T1000 (cell line): ENCODE measurements around the gene TAS2R41.

Experiments used
- DNase-seq: peaks from one replicate; lab custom pipeline; 2025; ENCODE audit warnings: mixed read lengths; lab: John Stamatoyannopoulos, UW

TAS2R41 gene, protein sequence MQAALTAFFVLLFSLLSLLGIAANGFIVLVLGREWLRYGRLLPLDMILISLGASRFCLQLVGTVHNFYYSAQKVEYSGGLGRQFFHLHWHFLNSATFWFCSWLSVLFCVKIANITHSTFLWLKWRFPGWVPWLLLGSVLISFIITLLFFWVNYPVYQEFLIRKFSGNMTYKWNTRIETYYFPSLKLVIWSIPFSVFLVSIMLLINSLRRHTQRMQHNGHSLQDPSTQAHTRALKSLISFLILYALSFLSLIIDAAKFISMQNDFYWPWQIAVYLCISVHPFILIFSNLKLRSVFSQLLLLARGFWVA

DNA sequence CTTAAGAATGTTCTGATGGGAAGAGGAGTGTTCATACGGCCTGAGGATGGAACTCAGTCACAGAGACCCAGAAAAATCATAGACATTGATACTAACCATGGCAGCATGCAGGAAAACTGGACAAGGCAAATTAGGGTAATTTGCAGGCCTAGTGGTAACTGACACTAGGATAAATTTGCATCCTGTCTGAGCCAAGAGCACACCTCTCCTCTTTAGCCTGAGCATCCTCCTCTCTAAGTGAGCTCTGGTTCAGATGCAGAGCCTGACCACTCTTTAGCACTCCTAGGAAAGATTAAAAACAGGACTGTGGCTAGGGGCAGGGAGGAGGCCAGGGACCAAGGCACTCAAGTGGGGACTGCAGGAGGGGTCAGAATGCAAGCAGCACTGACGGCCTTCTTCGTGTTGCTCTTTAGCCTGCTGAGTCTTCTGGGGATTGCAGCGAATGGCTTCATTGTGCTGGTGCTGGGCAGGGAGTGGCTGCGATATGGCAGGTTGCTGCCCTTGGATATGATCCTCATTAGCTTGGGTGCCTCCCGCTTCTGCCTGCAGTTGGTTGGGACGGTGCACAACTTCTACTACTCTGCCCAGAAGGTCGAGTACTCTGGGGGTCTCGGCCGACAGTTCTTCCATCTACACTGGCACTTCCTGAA, at the start of gene TAS2R41:
Gene TAS2R41 (plus strand): TSS at position 373 of the 650 bp plus-strand sequence. CDS start 0 bp downstream, at position 373.
- no peak for DNase-seq

GRCh38 chr7:143429770-143430698, 47.6 kb upstream of the TAS2R41 start:
- no peak for DNase-seq

DNA sequence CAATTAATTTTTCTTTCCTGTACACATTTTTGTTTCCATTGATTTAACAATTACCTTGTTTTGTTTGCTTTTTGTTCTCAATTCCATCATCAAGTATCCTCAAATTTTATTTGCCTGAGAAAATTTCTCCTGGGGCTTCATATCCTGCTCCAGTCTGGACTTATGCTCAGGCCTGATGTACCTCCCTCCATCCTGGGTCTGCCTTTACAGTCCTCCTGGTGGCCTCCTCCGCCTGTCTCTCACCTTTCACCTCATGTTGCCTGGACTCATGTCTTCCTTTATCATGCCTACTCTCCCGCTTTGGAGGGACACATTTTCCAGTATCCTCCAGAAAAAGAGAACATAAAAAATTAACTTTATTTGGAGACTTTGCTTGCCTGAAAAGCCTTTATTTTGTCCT, 46.6 kb upstream of the TAS2R41 start:
- DNase-seq: no peak

GRCh38 chr7:143433759-143434158, 43.9 kb upstream of the TAS2R41 start:
- DNase-seq: no peak

DNA sequence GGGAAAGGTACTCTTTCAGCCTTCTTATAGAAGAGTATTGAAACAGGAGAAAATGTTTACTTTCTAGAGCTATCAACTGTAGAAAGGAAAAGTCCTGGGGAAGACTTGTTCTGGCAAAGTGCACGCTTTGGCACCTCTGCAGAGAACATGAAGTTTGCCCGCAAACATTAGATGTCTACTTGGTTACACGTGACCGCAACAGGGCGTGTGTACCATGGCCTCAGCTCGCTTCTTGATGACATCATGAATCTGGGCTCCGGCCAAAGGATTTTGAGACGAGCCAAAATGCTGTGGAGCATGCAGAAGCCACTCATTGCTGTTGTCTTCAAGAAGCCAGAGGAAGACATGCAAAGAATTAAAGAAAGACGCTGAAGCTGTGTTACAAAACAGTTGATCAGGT, 43.0 kb upstream of the TAS2R41 start:
- DNase-seq: no peak

GRCh38 chr7:143435266-143435665, 42.4 kb upstream of the TAS2R41 start:
- no peak for DNase-seq

DNA sequence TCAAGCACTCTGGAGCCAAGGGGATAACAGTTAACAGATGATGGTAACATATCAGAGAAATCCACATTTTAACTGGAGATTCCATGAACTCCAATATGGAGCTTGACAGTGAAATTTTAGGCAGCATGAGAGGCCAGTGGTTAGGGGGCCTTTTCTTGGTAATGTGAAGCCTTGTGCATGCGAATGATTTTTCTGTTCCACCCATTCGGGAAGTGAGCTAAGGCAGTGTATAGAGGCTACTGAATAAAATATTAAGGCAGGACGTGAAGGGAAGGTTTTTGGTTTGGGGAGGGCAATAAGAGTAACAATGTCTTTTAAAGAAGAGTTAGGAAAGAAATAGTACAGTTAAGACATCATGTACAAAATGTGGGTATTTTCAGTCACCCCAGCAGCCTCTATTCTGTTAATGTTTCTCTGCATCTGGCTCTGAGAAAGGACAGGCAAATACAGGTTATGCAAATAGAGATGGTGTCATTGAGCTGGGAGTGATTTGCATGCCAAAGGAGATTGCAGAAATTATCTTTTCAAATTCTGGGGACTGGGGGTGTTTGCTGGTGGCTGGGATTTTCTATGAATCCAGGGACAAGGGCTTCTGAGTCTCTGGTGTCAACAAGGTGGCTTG, 41.2 kb upstream of the TAS2R41 start:
- no peak for DNase-seq

DNA sequence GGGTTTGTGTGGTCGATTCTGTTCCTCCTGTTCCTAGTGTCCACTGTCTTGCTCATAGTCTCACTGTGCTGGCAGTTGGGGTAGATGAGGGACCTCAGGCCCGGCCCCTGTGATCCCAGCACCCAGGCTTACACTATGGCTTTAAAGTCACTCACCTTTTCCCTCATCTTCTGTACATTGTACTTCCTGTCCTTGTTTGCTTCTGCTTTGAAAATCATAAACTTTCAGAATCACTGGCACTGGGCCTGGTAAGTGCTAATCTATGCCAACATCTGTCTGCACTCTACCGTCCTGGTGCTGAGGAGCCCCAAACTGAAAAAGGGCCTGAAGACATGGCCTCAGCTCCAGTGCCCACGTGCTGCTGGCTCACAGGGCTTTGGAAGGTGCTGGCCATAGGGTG, 40.1 kb upstream of the TAS2R41 start:
- DNase-seq: no peak

DNA sequence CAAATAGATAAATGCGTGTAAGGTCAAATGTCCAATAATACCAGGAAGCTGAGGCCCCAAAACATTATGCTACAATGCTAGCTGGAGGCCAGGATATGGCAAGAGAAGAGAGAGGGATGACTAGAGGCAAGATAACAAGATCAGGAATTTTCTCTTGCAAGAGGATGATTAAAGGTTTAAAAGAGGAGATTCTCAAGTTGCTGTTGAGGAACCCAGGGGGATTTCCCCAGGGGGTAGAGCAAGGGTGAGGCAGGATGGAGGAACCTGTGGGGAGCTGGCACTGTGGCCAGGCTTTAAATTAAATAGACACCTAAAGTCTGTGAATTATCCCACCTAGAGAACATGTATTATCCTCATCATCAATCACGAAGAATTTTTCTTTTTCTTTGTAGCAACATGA, 37.8 kb upstream of the TAS2R41 start:
- DNase-seq: no peak

DNA sequence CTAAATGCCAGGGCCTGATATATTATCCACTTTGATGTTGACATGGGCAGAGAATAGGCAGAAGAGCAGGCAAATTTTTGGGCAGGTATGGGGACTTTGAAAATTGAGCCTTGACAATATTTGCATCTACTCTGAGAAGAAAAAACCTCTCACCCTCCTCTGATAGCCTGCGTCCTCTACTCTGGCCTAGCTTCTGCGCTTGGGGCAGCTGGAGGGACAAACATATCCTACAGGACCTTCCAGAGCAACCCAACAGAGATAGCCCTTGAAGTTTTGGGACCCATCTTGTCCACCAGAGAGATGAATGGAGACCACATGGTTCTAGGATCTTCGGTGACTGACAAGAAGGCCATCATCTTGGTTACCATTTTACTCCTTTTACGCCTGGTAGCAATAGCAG, 34.5 kb upstream of the TAS2R41 start, which contains the start of gene TAS2R60:
Gene TAS2R60 (plus strand): TSS at position 301 of the 400 bp plus-strand sequence. CDS start 0 bp downstream, at position 301.
- DNase-seq: no peak

DNA sequence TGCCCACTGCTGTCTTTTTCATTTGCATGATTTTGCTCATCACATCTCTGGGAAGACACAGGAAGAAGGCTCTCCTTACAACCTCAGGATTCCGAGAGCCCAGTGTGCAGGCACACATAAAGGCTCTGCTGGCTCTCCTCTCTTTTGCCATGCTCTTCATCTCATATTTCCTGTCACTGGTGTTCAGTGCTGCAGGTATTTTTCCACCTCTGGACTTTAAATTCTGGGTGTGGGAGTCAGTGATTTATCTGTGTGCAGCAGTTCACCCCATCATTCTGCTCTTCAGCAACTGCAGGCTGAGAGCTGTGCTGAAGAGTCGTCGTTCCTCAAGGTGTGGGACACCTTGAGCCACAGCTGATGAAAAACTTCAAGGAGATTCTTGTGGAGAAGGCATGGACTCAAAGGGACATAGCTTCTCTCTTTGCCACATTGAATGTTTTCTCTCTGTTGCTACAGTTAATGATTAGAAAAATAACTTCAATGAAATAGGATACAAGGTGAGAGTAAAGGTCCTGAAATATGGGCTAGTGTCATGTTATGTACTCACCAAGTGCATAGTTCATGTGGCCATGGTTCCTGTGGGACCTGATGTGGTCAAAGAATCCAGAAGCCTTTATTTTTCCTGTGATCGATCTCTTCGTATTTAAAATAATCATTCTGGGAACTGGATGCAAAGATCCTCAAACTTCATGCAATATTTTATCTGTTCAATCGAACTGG, 33.5 kb upstream of the TAS2R41 start:
- no peak for DNase-seq

- DNase-seq: no peak
These were observed 32.9 kb upstream of the TAS2R41 start for GRCh38 chr7:143444785-143445184.

- no peak for DNase-seq
These were observed 30.2 kb upstream of the TAS2R41 start for GRCh38 chr7:143447466-143447865.

GRCh38 chr7:143448429-143448828, 29.2 kb upstream of the TAS2R41 start:
- DNase-seq: no peak

DNA sequence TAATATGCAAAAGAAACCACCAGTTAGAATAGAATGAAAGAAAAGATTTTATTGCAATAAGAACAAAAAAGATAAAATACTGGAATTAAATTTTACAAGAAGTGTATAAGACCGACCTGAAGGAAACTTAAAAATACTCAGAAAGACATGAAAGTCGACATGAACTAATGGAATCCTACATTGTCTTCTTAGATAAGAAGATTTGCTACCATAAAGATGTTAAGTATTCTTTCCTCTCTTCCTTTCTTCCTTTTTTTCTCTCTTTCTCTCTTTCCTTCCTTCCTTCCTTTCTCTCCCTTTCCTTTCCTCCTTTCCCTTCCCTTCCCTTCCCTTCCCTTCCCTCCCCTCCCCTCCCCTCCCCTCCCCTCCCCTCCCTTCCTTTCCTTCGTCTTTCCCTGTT, 27.9 kb upstream of the TAS2R41 start:
- DNase-seq: no peak

GRCh38 chr7:143451122-143451521, 26.6 kb upstream of the TAS2R41 start:
- no peak for DNase-seq

DNA sequence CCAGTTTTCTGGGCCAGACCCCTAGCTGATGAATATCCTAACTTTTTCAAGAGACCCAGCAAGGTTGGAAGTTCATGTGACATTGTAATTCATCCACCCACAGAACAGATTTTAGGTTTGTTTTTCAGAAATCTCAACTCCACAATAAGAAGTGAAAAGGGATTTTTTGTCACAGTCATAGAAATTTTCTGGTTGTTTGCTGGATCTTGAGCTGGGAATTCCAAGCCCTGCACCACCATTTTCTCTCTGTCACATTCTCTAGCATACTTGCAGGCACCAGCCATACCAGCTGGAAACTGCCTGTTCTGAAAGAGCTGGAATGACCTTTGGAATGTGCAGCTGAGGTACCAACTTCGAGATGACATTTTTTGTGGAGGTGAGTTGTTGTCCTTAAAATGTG, 25.9 kb upstream of the TAS2R41 start:
- DNase-seq: no peak

DNA sequence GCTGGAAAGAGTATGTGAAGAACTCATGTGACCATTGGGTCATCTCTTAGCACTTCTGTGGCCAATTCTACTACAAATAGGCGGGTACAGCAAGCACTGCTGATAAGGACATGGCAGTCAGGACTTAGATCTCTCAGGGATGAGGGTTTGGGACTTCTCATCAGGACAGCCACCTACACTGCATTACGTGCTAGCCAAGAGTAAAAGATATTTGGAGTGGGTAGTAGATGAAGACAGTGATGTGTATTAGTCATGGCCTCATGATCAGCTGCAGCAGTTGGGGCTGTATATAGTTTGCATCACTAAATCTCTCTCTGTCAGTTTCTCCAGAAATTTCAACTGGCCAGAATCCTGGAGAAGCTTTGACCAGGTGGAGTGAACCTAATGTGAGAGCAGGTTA, 25.2 kb upstream of the TAS2R41 start:
- DNase-seq: no peak

DNA sequence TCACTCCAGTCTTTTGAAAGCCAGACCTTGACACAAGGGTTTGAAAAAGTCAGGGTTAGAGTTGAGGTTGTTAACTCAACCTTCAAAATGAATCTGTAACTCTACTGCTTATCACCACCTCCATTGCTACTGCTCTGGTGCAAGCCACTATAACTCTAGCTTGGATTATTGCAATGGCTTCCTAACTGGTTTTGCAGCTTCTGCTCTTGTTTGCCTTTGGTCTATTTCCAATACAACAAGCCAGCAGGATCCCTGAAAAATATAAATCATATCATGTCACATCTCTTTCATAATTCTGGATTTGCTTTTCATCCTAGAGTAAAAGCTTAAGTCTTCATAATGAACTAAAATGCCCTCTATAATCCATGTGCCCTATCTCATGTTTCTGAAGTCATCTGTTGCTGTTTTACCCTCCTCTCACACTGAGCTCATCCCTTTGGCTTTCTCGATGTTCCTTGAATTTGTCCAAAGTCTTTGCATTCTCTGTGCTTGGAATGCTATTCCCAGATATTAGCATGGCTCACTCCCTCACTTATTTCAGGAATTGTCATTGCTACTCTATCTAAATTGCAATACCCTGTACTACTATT, 23.5 kb upstream of the TAS2R41 start:
- DNase-seq: no peak

- no peak for DNase-seq
These were observed 22.2 kb upstream of the TAS2R41 start for GRCh38 chr7:143455491-143455890.

DNA sequence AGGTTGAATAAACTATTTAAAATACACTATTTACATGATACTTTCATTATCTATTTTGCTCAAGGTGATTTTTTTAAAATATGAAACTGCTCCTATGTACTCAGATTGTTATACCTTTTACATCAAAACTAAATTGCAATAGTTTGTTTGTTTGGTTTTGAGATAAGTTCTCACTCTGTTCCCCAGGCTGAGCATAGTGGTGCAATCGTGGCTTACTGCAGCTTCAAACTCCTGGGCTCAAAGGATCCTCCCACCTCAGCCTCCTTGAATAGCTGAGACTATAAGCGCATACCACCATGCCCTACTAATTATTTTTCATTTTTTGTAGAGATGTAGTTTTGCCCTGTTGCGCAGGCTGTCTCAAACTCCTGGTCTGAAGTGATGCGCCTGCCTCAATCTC, 21.7 kb upstream of the TAS2R41 start:
- no peak for DNase-seq
